Memory B cell (primary cell): ENCODE measurements around the gene ZCCHC18.
"Not testable (repeated sequence)": the region's sequence is repeated elsewhere in the genome, so short reads cannot be mapped to it uniquely, and the experiment has no call there.

Source experiments
- ATAC-seq: fragments of 150-1000 bp; cut with Tn5 transposase; 2 replicates; pipeline ENCODE4 v1.10.0; 2021; ENCODE audit warnings: low read depth, mild to moderate bottlenecking, moderate library complexity
- DNase-seq, 2 donors: peaks; one replicate each; pipeline ENCODE4 v3.0.0; 2022; ENCODE audit warnings: low spot score in 2 of 2
- H3K27ac Mint-ChIP-seq: one replicate; pipeline ENCODE4 v1.8.0; 2022; ENCODE audit warnings: mild to moderate bottlenecking, moderate library complexity, mixed read lengths
- H3K27me3 Mint-ChIP-seq: one replicate; pipeline ENCODE4 v1.8.0; 2022; ENCODE audit warnings: mixed read lengths
- H3K36me3 Mint-ChIP-seq: one replicate; pipeline ENCODE4 v1.8.0; 2022; ENCODE audit warnings: mild to moderate bottlenecking, mixed read lengths
- H3K4me1 Mint-ChIP-seq: one replicate; pipeline ENCODE4 v1.8.0; 2022; ENCODE audit warnings: mixed read lengths
- H3K4me3 Mint-ChIP-seq: one replicate; pipeline ENCODE4 v1.8.0; 2022; ENCODE audit warnings: mild to moderate bottlenecking, moderate library complexity, mixed read lengths
- H3K9me3 Mint-ChIP-seq: one replicate; pipeline ENCODE4 v1.8.0; 2022; ENCODE audit warnings: mixed read lengths

ZCCHC18 gene

DNA sequence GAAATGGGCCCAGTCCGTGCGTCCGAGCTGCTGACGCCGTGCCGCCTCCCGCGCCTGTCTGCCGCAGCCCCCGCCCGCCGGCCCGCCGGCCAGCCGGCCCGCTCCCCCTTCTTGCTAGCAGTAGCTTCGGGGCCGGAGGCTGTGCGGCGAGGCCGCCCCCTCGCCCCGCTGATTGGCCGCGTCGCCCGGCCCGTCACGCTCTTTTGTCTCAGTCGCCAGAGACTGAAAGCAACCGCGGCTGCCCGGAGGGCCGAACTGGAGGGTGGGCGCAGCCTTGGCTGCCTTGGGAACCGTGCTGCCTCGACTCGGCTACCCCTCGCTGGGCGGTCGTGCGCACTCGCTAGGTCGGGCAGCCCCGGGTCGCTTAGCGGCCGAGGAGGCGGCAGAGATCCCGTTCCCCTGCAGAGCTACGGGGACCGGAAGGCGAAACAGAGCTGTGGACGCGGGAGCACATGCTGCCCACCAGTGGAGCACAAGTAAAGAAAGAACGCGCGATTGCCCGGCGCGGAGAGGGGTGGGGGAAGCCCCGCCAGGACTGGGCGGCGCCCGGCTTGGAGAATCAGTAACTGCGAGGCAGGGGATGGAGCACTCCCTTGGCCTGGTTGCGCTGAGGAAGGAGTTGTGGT lies at the start of gene ZCCHC18:
TSS of gene ZCCHC18 (plus strand) at position 198 of the 626 bp plus-strand sequence. CDS start 1,589 bp downstream, outside the sequence.
- Mint-ChIP-seq H3K4me1 (peaks cover 20% of the 10 kb centered on the region), H3K27ac (peak within 1 kb of the TSS; percentile 85), H3K4me3 (peak within 1 kb of the TSS; percentile 96), H3K27me3 (no peaks in the 10 kb centered on the region), H3K9me3 (no peaks in the 10 kb centered on the region), H3K36me3 (peaks cover 1% of the 10 kb centered on the region)
- peak in 1 of 2 donors; percentile 32 for DNase-seq
- peak; percentile 62 for ATAC-seq

- not testable (repeated sequence) for H3K27me3 Mint-ChIP-seq, H3K27ac Mint-ChIP-seq, H3K36me3 Mint-ChIP-seq, H3K4me3 Mint-ChIP-seq, H3K4me1 Mint-ChIP-seq, ATAC-seq, DNase-seq, H3K9me3 Mint-ChIP-seq
Measured at GRCh38 chrX:104062636-104063035, 49.7 kb upstream of the ZCCHC18 start.

- not testable (repeated sequence) for H3K9me3 Mint-ChIP-seq, H3K27me3 Mint-ChIP-seq, DNase-seq, H3K36me3 Mint-ChIP-seq, H3K4me3 Mint-ChIP-seq, H3K4me1 Mint-ChIP-seq, H3K27ac Mint-ChIP-seq
- peak; percentile 96 for ATAC-seq
Measured at GRCh38 chrX:104075778-104076445, 36.4 kb upstream of the ZCCHC18 start, which contains the start of gene TMSB15C. TMSB15C (minus strand) TSS chrX:104076236.

DNA sequence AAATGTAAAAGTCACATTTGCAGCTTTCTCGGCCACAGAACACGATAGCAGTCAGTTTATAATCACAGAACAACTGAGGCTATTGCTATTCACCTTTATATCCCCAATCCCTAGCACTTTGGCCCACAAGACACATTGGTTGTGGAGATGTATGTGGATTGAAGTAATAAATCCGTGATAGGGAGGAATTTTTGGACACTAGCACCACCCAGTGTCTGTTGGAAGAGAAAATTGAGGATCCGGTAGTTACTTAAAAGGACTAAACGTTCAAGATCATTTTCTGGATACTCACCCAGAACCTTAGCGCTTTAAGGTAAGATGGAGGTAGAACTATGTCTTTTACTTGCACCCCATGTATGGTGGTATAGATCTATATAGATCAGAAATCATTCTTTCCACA lies 34.5 kb upstream of the ZCCHC18 start:
- ATAC-seq, H3K9me3 Mint-ChIP-seq, H3K4me3 Mint-ChIP-seq, H3K27me3 Mint-ChIP-seq, H3K27ac Mint-ChIP-seq, DNase-seq, H3K4me1 Mint-ChIP-seq, H3K36me3 Mint-ChIP-seq: not testable (repeated sequence)

DNA sequence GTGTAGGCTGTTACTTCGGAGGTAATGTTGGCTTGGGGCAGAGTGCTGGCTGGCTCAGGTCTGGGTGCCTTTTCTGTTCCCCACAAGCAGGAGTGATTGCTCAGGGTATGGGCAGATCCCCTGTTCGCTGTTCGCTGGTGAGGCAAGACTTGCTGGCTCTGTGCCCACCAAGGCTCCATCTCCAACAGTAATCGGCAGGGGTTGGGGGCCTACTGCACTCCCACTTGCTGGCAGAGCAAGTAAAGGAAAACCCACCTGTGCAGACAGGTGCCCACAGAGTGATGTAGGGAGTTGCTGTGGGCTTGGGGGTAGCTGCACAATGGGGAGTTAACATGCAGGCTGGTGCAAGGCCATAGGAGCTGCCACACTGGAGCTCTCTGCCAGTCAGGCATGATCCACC lies 28.3 kb upstream of the ZCCHC18 start:
- DNase-seq (no peak), ATAC-seq (no peak)
- H3K4me3 Mint-ChIP-seq = no peak overlapping the region
- H3K27ac Mint-ChIP-seq = no peak overlapping the region
- H3K9me3 Mint-ChIP-seq = no peaks in the 10 kb centered on the region
- peaks cover 2% of the 10 kb centered on the region for H3K27me3 Mint-ChIP-seq
- H3K4me1 Mint-ChIP-seq = no peaks in the 10 kb centered on the region
- no peaks in the 10 kb centered on the region for H3K36me3 Mint-ChIP-seq

- no peaks in the 10 kb centered on the region for H3K4me1 Mint-ChIP-seq
- H3K4me3 Mint-ChIP-seq = no peak overlapping the region
- peaks cover 2% of the 10 kb centered on the region for H3K27me3 Mint-ChIP-seq
- ATAC-seq (no peak), DNase-seq (no peak)
- H3K27ac Mint-ChIP-seq = no peak overlapping the region
- H3K9me3 Mint-ChIP-seq = no peaks in the 10 kb centered on the region
- no peaks in the 10 kb centered on the region for H3K36me3 Mint-ChIP-seq
Measured at GRCh38 chrX:104084534-104085277, 27.6 kb upstream of the ZCCHC18 start.

GRCh38 chrX:104085477-104085876 lies 26.8 kb upstream of the ZCCHC18 start:
- no peak overlapping the region for H3K4me3 Mint-ChIP-seq
- H3K9me3 Mint-ChIP-seq = no peaks in the 10 kb centered on the region
- H3K27ac Mint-ChIP-seq = no peak overlapping the region
- H3K27me3 Mint-ChIP-seq = peaks cover 2% of the 10 kb centered on the region
- H3K36me3 Mint-ChIP-seq = no peaks in the 10 kb centered on the region
- H3K4me1 Mint-ChIP-seq = no peaks in the 10 kb centered on the region
- no peak for ATAC-seq
- DNase-seq = no peak

DNA sequence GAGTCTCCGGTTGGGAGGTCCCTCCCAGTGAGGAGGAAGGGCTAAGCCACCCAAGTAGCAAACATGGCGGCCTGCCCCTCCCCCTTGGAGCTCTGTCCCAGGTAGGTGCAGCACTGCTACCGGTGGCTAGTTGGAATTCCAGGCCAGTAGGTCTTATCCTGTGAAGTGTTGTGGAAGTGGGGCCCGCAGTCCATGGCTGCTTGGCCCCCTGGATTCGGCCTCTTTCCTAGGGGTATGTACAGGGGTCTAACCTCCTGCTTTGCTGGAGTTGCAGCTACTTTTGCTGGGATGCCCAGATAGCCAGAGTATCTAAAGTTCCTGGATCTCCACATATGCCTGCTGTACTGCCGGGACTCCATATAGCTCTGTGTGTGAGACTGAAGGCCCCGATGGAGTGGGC lies 26.4 kb upstream of the ZCCHC18 start:
- no peaks in the 10 kb centered on the region for H3K36me3 Mint-ChIP-seq
- H3K27me3 Mint-ChIP-seq = peaks cover 2% of the 10 kb centered on the region
- DNase-seq (no peak), ATAC-seq (no peak)
- H3K4me1 Mint-ChIP-seq = no peaks in the 10 kb centered on the region
- H3K4me3 Mint-ChIP-seq = no peak overlapping the region
- H3K27ac Mint-ChIP-seq = no peak overlapping the region
- no peaks in the 10 kb centered on the region for H3K9me3 Mint-ChIP-seq

GRCh38 chrX:104098151-104098808 lies 14.0 kb upstream of the ZCCHC18 start:
- Mint-ChIP-seq H3K9me3 (no peaks in the 10 kb centered on the region), H3K27ac (peak overlapping the region; percentile 31), H3K36me3 (peaks cover 2% of the 10 kb centered on the region), H3K27me3 (no peaks in the 10 kb centered on the region), H3K4me3 (no peak overlapping the region), H3K4me1 (peaks cover 3% of the 10 kb centered on the region)
- DNase-seq (peak; percentile 30 to 34), ATAC-seq (peak; percentile 64)

DNA sequence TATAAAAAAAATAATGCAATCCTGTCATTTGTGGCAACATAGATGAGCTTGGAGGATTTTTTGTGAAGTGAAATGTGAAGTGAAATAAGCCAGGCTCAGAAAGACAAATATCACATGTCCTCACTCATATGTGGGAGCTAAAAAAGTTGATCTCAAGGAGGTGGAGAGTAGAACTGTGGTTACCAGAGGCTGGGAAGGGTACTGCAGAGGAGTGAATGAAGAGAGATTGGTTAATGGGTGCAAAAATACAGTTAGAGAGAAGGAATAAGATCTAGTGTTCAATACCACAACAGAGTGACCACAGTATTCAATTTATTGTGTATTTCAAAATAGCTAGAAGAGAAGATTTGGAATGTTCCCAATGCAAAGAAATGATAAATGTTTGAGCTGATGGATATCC lies 13.4 kb upstream of the ZCCHC18 start:
- H3K4me3 Mint-ChIP-seq = no peak overlapping the region
- no peak for DNase-seq
- no peak overlapping the region for H3K27ac Mint-ChIP-seq
- no peaks in the 10 kb centered on the region for H3K27me3 Mint-ChIP-seq
- H3K4me1 Mint-ChIP-seq = peaks cover 3% of the 10 kb centered on the region
- peak; percentile 21 for ATAC-seq
- H3K36me3 Mint-ChIP-seq = peaks cover 2% of the 10 kb centered on the region
- no peaks in the 10 kb centered on the region for H3K9me3 Mint-ChIP-seq

GRCh38 chrX:104104676-104105075 lies 7.6 kb upstream of the ZCCHC18 start:
- no peak overlapping the region for H3K4me3 Mint-ChIP-seq
- no peaks in the 10 kb centered on the region for H3K9me3 Mint-ChIP-seq
- DNase-seq (no peak), ATAC-seq (no peak)
- peaks cover 3% of the 10 kb centered on the region for H3K36me3 Mint-ChIP-seq
- H3K4me1 Mint-ChIP-seq = peaks cover 11% of the 10 kb centered on the region
- no peaks in the 10 kb centered on the region for H3K27me3 Mint-ChIP-seq
- H3K27ac Mint-ChIP-seq = no peak overlapping the region

DNA sequence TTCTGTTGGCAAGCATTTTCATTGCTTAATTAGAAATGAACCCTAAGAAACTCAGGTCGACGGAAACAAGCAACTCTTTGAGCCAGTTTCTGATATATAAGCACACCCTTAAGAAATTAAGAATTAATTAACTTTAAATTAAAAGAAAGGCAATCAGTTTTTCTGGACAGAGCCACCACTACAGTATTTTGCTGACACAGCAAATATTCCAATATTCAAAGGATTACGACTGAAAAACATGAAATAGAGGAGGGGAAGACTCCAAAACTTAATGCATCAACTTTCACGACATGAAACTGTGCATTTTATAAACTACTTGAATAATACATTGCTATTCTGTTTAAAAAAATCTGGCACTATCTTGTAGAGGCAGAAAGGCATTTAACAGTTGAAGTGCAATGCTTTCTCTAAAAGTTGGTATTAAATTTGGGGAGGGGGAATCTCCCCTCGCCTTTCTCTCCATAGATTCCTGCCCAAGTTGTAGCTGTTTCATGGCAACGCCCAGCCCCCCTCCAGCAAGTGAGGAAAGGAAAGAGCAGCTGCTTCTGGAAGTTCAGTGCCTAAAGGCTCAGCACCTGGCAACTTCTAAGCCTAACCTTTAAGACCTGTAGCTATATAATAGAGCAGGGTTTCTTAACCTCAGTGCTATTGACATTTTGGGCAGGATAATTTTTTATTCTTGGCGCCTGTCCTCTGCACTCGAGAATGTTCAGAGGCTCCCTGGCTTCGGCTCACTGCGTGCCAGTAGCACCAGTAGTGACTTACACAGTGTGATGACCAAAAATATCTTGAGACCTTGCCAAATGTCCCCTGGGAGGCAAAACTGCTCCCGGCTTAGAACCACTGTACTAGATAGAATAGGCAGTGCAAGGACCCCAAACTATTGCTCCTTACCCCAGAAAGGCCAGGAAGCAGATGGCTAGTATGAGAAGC lies 6.7 kb upstream of the ZCCHC18 start:
- Mint-ChIP-seq H3K4me3 (no peak overlapping the region), H3K4me1 (peaks cover 11% of the 10 kb centered on the region), H3K9me3 (no peaks in the 10 kb centered on the region), H3K27ac (peak overlapping the region; percentile 66), H3K27me3 (no peaks in the 10 kb centered on the region), H3K36me3 (peaks cover 3% of the 10 kb centered on the region)
- DNase-seq = no peak
- no peak for ATAC-seq

- Mint-ChIP-seq H3K27me3 (no peaks in the 10 kb centered on the region), H3K27ac (no peak overlapping the region), H3K4me3 (no peak overlapping the region), H3K4me1 (peaks cover 18% of the 10 kb centered on the region), H3K9me3 (no peaks in the 10 kb centered on the region), H3K36me3 (peaks cover 1% of the 10 kb centered on the region)
- DNase-seq (no peak), ATAC-seq (no peak)
Measured at GRCh38 chrX:104108955-104109354, 3.4 kb upstream of the ZCCHC18 start.
